Glomerular visceral epithelial cell (primary cell): Measurements from ENCODE around the gene STPG2.
"Not testable (repeated sequence)": the region's sequence is repeated elsewhere in the genome, so short reads cannot be mapped to it uniquely, and the experiment has no call there.

Experiments used
- DNase-seq: peaks from one replicate; pipeline ENCODE4 v3.0.0-alpha.2; 2016; ENCODE audit errors: extremely low spot score

STPG2 gene

DNA sequence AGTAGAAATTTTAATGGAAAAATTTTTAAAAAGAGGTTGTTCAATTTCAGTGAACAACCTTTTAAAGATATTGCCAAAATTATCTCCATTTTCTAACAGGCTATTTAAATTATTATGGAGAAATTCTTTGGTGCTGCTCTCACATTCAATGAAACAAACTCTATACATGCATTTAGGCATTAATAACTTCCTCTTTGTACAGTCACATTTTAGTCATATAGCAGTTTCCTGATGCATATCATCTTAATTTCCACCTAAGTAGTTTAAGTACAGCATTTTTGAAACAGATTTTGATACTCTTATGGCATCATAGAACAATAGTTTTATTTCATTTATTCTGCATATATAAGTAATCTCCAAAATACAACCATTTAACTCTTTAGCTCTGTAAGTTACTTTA is 500.1 kb downstream of the STPG2 start:
- no peak for DNase-seq

DNA sequence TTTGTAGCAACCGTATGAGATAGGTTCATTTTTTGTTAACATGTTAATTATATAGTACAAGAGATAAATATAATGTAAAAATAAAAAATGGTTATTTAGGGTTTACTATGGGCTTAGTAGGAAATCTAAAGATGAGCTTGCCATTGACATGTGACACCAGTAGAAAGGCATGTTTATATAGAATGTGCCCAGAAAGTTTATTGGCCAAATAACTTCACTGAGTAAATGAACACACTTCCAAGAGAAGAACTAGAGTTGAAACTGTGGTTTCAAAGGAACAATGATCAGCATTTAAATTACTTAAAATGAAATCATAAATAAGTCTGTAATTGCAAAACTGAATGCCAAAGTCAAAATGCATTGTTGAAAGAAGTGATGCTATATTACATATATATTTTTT is 503.3 kb downstream of the STPG2 start:
- DNase-seq = no peak

DNA sequence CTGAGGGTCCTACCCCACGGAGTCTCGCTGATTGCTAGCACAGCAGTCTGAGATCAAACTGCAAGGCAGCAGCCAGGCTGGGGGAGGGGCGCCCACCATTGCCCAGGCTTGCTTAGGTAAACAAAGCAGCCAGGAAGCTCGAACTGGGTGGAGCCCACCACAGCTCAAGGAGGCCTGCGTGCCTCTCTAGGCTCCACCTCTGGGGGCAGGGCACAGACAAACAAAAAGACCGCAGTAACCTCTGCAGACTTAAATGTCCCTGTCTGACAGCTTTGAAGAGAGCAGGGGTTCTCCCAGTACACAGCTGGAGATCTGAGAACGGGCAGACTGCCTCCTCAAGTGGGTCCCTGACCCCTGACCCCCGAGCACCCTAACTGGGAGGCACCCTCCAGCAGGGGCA is 509.4 kb downstream of the STPG2 start:
- DNase-seq = not testable (repeated sequence)

DNA sequence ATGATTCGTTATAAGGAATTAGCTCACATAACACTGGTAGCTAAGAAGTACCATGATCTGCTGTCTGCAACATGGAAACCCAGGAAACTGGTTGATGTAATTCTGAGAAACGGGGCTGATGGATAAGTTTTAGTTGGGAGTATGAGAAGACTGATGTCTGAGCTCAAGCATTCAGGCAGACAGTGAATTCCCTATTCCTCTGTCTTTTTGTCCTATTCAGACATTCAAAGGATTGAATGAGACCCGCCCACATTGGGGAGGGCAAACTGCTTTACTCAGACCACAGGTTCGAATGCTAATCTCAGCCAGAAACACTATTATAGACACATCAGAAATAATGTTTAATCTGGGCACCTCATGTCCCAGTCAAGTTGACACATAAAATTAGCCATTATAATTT is 515.5 kb downstream of the STPG2 start:
- no peak for DNase-seq

DNA sequence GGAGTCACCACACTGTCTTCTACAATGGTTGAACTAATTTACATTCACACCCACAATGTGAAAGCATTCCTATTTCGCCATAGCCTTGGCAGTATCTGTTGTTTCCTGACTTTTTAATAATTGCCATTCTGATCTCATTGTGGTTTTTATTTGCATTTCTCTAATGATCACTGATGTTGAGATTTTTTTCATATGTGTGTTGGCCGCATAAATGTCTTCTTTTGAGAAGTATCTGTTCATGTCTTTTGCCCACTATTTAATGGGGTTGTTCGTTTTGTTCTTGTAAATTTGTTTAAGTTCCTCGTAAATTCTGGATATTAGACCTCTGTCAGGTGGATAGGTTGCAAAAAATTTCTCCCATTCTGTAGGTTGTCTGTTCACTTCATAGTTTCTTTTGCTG is 519.1 kb downstream of the STPG2 start:
- no peak for DNase-seq

GRCh38 chr4:97605932-97606331 is 537.3 kb downstream of the STPG2 start:
- no peak for DNase-seq

- DNase-seq = no peak
These were observed 550.0 kb downstream of the STPG2 start for GRCh38 chr4:97593248-97593647.

GRCh38 chr4:97590266-97590665 is 553.0 kb downstream of the STPG2 start:
- DNase-seq = no peak

DNA sequence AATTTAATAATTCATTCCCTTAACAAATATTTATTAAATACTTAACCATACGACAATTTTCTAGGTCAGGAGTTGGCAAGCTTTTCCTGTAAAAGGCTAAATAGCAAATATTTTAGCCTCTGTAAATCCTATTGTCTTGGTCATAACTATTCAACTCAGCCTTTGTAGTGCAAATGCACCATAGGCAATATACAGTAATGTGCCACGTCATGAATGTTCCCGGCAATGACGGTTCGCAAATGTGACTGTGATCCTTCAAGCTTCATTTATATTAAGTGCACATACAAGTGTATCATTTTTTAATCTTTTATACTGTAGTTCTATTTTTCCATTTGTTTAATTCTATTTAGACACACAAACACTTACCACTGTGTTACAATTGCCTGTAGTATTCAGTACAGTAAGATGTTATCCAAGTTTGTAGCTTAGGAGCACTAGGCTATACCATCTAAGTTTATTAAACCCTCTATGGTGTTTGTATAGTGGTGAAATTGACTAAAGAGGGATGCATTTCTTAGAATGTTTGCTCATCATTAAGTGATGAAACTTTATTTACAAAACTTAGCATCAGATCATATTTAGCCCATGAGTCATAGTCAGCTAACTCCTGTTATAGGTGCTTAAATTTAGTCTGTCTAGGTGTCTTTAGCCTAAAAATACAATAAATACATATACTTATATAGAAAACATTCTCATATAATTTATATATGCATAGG is 553.6 kb downstream of the STPG2 start:
- no peak for DNase-seq

GRCh38 chr4:97587912-97588311 is 555.4 kb downstream of the STPG2 start:
- DNase-seq = peak; percentile 24

- DNase-seq = no peak
These were observed 558.0 kb downstream of the STPG2 start for GRCh38 chr4:97585274-97585673.

DNA sequence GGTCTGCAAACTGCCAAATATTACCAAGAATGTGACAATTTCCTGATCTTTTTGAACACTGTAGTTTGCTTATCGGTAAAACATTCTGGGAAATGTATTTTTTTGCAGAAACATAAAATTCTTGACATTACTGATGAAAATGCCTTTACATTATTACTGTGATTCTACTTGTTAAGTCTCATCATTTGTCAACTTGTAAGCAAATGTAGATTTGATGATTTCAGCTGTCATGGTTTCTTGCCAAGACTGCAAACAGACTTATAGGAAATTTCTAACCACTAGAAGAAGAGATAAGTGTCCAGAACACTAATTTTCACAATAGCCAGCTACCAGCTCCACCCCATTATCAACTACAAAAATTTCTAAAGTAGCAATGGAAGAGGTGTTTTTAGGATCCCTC is 560.4 kb downstream of the STPG2 start:
- DNase-seq = no peak

DNA sequence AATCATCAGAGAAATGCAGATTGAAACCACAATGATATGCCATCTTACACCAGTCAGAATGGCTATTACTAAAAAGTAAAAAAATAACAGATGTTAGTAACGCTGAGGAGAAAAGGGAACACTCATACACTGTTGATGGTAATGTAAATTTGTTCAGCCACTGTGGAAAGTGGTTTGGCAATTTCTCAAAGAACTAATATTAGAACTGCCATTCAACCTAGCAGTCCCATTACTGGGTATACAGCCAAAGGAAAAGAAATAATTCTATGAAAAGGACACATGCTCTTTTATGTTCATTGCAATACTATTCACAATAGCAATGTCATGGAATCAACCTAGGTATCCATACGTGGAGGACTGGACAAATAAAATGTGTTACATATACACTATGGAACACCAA is 566.3 kb downstream of the STPG2 start:
- peak; percentile 63 for DNase-seq

DNA sequence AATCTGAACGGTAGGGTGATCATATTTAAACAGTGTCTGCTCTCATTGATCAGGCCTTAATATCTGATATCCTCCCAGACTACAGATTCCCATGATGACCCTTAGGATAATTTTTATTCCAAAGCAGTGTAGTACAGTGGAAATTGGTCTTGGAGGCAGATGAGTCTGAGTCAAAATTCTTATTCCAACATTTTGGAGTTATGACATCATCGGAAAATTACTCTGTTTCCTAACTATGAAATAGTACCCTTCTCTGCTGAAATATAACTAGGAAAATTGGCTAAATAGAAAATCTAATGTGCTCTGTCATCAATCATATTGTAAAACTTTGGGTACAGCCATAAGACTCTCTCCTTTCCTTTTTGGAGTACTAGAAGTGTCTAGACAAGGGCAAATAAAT is 583.3 kb downstream of the STPG2 start:
- DNase-seq = no peak

- no peak for DNase-seq
These were observed 585.0 kb downstream of the STPG2 start for GRCh38 chr4:97558204-97558778.

- not testable (repeated sequence) for DNase-seq
These were observed 592.6 kb downstream of the STPG2 start for GRCh38 chr4:97550637-97551036.

GRCh38 chr4:97548943-97549583 is 594.2 kb downstream of the STPG2 start:
- no peak for DNase-seq

GRCh38 chr4:97548186-97548585 is 595.1 kb downstream of the STPG2 start:
- no peak for DNase-seq

DNA sequence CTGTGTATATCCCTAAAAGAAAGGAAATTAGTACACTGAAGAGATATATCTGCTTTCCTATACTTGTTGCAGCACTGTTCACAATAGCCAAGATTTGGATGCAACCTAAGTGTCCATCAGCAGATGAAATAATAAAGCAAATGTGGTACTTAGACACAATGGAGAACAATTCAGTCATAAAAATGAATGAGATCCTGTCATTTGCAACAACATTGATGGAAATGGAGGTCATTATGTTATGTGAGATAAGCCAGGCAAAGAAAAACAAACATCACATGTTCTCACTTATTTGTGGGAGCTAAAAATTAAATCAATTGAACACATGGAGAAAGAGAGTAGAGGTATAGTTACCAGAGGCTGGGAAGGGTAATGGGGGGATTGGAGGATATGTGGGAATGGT is 611.9 kb downstream of the STPG2 start:
- no peak for DNase-seq

DNA sequence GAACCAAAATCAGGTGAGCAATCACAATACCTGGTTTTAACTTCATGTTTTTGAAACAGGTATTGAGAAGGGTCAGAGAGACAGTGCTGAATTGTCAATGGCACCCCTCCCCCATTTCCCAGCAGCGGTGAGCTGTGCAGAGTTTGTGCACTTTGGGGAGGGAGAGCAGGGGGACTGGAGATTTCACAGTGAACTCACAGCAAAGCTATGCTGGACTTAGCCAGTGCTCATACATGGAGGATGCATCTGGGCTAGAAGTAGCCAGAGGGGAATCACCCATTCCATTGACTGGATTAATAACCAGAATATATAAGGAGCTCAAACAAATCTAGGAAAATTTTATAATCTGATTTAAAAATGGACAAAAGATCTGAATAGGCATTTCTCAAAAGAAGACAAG is 612.6 kb downstream of the STPG2 start:
- DNase-seq = no peak

DNA sequence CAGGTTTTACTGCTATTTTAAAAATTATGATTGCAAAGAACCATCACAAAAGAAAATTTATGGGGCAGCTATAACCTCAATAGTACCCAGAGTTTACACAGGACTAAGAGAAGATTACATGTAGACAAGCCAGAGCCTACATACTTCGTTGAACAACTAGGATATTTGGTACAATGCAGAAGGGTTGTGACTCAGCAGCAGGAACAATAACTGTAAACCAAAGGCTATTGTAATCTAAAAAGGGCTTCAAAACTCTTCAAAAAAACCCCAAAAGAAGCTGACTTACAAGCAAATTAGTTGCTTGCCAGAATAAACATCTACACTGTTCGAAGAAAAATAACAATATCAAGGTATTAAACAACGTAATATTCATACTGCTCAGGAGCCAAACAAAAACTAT is 618.0 kb downstream of the STPG2 start:
- DNase-seq = no peak

DNA sequence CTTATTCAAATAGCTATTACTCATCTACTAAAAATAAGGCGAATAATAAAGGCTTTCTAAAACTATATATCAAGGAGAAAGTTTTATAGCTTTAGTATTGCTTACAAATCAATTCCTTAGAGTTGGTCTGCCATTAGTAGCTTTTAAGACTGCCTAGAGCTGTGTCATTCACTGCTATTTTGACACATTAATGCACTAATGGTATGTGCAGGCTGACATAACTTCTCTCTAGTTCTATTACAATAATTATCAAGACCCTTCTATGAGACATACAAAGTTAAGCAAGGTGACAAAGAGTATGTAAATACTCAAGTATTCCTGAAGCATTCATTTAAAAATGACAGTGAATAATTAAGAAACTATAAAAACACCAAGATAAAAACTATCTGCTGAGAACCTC is 625.3 kb downstream of the STPG2 start:
- DNase-seq = no peak

DNA sequence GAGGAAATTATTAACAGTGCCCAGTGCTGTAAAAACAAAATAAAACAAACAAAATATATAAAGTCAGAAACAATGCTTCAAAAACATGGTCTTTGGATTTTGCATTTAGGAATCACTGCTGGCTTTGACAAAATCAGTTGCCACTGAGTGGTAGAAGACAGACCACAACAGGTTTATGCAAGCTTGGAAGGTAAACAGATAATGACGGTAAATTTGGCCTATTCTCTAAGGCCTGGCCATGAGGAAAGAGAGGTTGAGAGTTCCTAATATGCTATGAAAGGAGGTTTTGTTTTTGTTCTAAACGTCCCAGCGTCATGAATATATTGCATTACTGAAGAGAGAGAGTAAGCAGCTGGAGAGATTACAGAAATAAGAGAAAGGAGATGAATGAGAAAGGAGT is 629.4 kb downstream of the STPG2 start:
- DNase-seq = no peak
